HG03439 (cell line): ENCODE results near the gene DLEC1.

ENCODE experiments used
- ATAC-seq: cut with Tn5 transposase; IDR thresholded peaks from one replicate; pipeline ENCODE4 v1.9.1; 2021; ENCODE audit warnings: mild to moderate bottlenecking, moderate library complexity; ENCODE audit not compliant: unreplicated experiment

Gene DLEC1

DNA sequence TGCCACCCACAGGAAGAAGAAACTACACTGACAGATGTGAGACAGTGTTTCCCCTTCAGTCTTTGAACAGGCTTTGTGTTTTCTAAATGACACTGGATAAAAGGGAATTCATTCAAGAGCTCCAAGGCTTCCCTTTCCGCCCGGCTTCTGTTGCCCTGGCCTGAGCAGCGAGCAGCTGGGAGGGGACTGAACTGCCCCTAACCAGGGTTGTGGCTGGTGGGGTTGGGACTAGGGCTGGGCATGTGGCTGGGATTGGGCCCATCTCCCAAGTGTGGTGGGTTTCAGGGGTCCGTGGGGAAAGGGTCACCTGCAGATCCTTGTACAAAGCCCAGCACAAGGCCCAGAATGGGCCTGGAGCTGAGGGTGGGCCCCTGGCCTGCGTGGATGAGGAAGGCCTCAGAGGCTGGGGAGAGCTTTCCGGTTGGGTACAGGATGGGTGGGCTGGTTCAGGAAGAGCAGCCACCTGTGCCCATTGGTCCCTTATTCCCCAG is 38.0 kb upstream of the DLEC1 start:
- no peak for ATAC-seq

DNA sequence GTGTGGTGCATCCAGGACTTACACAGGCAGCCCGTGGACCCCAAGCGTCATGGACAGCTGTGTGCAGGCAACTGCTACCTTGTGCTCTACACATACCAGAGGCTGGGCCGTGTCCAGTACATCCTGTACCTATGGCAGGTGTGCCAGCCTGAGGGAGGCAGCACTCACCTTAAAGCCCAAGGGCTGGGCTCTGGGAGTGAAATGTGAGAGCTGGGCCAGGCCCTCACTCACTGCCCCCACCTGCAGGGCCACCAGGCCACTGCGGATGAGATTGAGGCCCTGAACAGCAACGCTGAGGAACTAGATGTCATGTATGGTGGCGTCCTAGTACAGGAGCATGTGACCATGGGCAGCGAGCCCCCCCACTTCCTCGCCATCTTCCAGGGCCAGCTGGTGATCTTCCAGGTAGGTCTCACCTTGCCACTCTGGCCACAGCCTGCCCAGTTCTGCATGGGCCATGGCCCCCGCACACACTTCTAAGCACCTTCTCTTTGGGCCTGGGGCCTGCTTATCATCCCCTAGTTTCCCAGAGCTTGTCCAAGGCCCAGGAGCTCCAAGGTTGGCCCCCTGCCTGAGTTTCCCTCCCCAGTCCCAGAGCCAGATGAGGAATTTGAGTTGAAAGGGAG is 37.4 kb upstream of the DLEC1 start:
- no peak for ATAC-seq

DNA sequence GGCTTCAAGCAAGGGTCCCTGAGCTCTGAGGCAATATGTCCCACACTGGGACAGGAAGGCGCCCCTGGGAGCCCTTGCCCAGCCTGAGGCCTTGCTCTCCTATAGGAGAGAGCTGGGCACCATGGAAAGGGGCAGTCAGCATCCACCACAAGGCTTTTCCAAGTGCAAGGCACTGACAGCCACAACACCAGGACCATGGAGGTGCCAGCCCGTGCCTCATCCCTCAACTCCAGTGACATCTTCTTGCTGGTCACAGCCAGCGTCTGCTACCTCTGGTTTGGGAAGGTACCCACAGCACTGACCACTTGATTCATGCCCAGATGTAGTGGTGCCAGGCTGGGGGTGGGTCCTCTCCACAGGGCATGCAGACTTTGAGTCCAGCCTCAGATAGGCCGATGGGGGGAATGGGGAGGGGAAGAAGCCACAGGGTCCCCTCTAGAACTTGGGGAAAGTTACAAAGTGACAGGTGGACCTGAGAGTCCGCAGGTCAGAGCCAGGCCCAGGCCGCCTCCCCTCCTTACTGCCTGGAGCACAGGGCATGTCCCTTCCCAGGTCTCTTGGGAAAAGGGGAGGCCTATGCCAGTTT is 36.6 kb upstream of the DLEC1 start:
- no peak for ATAC-seq

DNA sequence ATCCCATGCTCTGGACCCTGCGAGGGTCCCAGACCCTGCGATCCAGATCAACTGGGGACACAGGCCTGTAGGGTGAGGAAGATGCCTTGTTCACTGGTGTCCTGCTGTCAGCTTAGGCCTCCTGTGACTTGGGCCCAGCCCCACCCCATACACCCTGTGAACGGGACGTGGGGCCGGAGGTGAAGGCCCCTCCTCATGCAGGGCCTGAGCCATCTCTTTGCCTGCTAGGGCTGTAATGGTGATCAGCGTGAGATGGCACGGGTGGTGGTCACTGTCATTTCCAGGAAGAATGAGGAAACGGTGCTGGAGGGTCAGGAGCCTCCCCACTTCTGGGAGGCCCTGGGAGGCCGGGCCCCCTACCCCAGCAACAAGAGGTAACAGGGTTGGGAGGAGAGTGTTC is 36.1 kb upstream of the DLEC1 start:
- no peak for ATAC-seq

DNA sequence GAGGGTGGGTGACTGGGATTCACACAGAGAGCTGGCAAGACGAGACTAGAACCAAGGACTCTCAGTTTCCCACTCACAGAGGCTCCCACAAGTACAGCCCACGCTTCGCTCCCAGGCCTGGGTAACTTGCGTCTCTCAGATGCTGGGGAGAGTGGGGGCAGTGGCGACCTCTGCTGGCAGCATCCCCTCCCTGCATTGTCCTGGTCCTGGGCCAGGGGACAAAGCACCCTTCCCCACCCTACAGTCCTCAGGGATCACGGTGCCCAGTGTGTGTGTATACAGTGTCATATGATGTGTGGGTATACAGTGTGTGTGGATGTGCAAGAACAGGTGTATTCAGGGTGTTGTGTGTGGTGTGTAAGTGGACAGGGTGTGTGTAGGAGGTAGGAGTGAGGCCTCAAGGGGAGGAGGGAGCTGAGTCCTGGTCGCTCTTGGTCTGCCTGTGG is 35.6 kb upstream of the DLEC1 start:
- ATAC-seq = no peak

DNA sequence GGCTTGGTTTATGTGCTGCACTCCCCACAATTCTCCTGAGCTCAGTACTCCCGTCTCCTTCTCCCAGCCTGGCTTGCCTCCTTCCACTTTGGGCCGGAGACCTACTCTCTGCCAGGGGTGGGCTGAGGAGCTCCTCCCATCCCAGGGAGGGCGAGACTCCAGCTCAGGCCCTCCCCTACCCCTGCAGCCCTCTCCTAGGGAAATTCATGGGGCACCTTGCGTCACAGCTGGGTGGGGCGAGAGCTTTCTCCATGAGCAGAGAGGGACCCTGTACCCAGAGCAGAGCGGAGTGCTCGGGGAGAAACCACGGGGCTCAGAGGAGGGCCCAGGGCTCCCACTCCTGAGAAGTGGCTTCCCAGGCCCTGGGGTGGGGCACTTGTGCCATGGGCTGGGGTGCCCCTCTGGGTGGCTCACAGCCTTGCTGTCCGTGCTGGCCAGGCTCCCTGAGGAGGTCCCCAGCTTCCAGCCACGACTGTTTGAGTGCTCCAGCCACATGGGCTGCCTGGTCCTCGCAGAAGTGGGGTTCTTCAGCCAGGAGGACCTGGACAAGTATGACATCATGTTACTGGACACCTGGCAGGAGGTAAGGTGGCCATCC is 35.1 kb upstream of the DLEC1 start:
- ATAC-seq = no peak

DNA sequence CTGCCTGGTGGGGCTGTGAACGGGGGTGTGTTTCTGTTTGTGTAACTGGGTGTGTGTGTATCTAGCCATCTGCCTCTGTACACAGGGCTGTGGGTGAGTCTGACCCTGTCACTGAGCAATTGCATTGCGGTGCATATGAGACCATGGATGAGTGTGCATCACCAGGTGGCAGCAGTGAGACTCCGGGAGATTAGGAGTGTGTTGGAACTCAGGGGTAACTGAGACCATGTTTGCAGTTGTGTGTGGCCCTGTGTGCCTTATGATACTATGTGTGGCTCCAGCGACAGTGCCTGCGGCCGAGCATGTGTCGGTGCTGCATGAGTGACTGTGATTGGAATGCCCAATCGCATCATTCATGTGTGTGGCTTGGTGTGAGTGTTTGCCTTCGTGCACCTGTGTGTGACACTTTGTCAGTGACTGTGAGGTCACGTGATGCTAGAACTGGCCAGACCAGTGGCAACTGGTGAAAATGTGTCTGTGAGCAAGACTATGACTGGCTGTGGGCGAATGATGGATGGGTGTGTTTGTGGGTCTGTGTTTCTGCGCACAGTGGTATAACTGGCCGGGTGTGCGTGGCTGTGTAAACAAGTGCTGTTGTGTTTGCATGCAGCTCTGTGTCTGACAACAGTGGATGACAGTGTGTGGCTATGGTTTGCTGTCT is 34.5 kb upstream of the DLEC1 start:
- no peak for ATAC-seq

DNA sequence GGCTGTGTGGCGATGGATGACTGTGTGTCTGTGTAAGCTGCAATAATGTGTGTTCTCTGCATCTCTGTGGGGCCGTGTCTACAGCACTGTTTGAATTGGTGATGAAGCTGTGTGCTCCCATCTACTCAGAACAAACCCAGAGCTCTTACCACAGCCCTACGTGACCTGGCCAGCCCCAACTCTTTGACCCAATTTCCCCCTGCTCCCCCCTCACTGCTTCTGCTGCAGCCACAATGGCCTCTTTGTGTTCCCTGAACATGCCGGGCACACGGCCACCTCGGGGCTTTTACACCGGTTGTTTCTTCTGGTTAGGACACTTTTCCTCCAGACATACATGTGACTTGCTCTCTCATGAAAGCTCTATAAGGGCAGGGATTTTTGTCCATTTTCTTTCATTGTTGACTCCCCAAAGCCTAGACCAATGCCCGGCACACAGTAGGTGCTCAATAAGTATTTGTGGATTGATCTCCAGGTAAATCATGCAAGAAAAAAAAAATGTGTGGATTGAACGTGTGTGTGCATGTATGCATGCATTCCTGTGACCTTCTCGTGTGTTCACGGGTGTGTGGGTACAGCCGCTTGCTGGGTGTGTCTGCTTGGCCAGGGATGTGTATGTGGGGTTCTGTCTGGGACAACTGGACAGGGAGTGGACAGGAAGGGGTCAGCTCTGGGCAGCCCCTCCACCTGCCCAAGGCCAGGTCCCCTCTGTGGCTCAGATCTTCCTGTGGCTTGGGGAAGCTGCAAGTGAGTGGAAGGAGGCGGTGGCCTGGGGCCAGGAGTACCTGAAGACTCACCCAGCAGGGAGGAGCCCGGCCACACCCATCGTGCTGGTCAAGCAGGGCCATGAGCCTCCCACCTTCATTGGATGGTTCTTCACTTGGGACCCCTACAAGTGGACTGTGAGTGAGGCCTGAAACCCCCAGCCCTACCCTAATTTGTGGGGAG is 33.7 kb upstream of the DLEC1 start:
- ATAC-seq = no peak

DNA sequence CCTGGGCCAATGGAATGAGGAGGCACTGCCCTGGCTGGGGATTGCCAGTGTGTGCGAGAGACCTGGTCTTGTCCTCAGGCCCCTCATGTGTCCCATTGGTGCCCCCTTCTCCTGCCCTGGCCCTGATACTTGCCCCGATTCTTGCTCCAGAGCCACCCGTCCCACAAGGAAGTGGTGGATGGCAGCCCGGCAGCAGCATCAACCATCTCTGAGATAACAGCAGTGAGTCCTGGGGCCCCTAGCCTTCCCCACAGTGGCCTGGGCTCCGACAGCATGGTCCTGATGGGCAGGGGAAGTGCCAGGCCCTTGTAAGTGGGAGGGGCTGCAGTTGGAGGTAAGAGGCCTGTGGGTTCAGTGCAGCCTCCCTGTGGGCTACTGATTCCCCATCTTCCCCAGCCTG is 33.0 kb upstream of the DLEC1 start:
- no peak for ATAC-seq

DNA sequence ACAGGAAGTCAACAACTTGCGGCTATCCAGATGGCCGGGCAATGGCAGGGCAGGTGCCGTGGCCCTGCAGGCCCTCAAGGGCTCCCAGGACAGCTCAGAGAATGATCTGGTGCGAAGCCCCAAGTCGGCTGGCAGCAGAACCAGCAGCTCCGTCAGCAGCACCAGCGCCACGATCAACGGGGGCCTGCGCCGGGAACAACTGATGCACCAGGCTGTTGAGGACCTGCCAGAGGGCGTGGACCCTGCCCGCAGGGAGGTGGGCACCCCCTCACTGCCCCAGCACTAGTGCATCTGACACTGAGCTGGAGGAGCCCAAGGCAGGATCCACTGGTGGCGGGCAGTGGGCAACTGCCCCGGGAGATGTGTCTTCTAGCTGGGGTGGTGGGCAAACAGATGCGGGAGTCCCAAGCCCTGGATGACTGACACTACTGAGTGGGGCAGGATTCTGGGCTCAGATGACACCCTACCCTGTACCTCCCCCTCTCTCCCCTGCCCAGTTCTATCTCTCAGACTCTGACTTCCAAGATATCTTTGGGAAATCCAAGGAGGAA is 32.5 kb upstream of the DLEC1 start:
- ATAC-seq = no peak

DNA sequence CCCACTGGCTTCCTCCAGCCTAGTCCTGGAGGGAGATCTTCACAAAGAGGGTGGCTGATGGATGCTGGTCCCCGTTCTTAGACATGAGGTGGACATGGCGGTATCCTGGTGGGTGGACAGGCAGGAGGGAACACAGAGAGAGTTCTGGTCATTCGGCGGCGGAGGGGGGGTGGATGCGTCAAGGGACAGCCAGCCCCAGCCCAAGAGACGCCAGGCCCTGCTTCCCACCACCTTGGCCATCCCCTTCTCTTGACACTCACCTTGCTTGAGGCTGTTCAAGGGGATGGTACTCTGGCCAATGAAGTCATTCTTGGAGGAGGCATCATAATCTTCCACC is 31.3 kb upstream of the DLEC1 start:
- ATAC-seq = no peak

DNA sequence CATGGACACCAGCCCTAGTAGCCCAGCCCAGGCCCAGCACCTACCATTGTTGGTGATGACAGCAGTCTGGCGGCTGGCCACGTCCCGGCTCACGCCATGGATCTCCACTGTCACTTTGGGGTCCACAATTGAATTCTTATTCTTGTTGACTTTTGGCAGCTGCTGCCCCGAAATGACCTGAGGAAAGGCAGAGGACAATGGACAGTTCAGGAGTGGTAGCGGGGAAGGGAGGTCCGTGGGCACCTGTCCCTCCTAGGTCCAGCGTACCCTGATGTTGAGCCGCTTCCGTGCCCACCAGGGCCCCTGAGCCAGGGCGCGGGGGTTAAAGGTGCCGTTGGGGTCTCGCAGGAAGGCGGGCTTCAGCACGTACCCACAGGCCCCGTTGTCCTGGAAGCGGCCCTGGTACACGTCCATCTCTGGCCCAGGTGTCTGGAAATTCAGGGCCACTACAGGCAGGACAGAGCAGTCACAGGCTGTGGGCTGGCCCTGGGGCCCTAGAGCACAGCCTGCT is 30.8 kb upstream of the DLEC1 start:
- ATAC-seq = no peak

DNA sequence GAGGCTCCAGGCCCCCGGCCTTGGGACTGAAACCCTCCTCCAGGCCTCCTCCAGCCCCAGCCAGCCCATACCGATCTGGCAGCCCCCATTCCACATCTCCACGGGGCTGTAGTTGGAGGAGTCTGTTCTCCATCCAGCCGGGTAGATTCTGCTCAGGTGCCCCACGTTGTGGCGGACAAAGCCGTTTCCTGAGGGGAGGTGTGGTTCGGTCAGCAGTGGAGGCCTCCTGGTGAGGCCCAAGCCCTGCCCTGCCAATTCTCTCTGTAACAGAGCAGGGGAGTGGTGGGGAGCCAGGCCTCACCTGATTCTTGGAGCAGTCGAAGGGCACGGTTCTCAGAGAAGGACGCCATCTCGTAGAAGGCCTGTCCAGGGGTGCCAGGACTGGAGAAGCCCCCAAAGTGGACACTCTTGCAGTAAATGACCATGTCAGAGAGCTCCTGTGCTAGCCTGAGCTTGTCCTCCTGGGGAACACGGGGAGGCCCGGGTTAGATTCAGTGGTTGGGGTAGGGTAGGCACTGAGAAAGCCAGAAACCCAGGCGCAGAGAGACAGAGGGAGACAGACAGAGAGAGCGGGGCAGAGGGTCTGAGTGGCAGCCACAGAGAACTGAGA is 29.9 kb upstream of the DLEC1 start:
- no peak for ATAC-seq

DNA sequence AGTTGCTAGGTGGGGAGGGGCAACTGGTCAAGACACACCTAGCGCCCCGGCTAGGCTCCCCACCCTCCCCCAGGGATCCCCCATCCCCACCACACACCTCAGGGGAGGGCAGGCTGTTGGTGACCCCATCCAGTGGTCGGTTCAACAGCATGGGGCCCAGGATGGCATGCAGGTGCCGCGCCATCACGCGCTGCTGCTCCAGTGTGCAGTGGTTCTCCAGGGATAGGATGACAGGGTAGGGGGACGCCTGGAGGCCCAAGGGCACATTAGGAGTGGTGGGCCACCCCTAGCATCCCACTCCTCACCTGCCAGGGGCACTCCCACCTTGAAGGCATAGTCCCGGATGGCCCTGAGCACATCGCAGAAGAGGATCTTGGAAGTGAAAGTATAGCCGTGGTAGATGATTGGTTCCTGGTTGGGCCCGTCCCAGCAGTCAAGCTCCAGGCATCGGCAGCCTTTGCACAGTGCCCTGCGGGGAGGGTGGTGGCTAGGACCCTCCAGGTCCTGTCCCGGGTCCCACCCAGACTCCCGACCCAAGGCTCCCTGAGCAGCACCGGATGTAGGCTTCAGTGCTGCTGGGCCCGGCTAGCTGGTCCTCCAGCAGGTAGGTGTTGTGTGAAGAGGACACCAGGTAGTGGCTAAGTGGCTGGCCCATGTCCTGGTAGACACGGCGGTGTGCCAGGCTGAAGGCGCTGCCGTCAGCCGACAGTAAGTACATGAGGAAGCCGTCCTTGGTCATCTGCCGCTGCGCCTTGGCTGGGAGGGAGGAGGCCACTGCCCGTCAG is 29.0 kb upstream of the DLEC1 start:
- ATAC-seq = no peak

DNA sequence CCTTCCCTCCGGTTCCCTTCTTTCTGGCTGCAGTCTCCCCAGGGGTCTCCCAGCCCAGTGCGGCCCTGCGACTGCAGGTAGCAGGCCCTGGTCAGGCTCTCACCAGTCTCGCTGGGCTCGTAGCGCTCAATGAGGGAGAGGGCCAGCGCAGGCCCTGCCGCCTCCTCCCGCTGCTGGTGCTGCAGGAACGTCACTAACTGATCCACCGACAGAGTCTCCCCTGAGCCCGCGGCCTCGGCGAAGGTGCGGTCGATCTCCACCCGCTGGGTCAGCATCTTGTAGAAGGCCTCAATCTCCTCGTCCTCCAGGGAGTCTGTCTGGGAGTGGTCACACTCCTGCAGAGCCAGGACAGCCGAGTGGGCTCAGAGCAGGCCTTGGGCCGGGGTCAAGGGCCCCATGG is 27.9 kb upstream of the DLEC1 start:
- ATAC-seq = no peak

DNA sequence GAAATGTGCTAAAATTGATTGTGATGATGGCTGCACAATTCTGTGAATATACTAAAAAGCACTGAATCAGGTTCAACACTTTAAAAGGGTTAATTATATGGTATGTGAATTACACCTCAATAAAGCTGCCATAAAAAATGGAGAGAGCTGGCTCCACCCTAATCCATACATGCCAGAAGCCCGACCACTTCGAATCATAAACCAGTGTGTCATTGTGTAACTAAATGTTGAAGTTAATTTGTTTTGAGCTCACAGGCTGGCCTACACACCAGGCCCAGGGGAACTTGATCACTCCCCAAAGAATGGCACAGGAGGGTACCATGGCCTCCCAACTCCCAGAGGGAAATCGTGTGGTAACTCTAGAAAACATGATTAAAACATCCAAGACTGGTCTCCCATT is 23.5 kb upstream of the DLEC1 start:
- no peak for ATAC-seq

DNA sequence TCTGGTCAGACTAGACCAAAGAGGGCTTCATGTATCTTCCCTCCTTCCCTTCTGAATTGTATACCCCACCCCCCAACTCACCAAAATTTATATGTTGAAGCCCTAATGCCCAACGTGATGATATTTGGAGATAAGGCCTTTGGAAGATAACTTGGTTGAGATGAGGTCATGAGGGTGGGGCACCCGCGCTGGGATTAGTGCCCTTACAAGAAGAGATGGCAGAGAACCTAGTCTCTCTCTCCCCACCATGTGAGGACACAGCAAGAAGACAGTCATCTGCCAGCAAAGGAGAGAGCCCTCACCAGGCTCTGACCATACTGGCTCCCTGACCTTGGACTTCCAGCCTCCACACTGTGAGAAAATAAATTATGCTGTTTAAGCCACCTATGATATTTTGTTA is 23.0 kb upstream of the DLEC1 start:
- no peak for ATAC-seq

DNA sequence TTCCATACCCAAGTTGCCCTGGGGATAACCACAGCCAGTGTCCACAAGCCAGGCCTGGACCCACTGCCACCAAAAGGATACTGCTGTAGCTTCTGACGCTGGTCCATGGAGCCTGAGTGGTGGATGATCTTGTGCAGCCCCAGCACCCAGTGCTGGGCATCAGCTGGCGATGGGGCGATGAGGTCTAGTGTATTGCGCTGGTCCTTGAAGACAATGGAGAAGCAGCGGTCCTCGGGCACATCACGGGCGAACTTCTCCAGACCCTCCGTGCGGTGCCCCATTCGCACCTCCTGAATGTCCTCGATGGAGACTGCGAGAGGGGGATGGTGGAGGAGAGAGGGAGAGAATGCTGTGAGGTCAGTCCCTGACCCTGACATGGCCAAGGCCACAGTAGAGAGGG is 22.6 kb upstream of the DLEC1 start:
- ATAC-seq = no peak

DNA sequence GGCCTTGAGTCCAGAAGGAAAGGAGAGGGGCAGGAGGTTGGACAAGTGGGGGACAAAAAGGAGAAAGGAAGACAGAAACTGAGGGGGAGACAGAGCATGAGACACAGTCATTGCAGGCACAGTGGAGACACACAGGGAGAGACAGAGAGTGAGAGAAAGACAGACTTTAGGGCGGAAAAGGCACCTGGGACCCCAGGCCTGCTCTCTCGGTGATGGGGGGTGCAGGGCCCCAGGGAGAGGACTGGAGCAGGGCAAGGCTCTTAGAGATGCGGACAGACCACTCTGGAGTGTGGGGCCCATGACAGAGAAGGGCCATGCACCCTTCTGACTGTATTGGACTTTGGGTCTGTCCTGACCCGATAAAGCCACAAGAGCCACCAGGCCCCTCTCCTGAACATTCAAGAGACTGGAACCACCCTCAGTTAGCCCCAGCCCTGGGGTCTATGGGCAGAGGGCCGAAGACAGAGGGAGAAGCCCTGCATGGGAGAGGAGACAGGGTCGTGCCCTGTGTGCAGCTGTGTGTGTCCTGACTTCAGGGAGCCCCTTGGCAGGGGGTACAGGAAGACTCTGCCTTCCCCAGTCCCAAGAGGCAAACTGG is 22.1 kb upstream of the DLEC1 start:
- ATAC-seq = no peak
